ENCODE results near the gene PRKG1. TPM values are rescaled to one million over a fixed set of nuclear protein-coding genes. Genes with fewer than 3 reads are reported as not detected.

PRKG1 gene
- not detected for total RNA-seq

DNA sequence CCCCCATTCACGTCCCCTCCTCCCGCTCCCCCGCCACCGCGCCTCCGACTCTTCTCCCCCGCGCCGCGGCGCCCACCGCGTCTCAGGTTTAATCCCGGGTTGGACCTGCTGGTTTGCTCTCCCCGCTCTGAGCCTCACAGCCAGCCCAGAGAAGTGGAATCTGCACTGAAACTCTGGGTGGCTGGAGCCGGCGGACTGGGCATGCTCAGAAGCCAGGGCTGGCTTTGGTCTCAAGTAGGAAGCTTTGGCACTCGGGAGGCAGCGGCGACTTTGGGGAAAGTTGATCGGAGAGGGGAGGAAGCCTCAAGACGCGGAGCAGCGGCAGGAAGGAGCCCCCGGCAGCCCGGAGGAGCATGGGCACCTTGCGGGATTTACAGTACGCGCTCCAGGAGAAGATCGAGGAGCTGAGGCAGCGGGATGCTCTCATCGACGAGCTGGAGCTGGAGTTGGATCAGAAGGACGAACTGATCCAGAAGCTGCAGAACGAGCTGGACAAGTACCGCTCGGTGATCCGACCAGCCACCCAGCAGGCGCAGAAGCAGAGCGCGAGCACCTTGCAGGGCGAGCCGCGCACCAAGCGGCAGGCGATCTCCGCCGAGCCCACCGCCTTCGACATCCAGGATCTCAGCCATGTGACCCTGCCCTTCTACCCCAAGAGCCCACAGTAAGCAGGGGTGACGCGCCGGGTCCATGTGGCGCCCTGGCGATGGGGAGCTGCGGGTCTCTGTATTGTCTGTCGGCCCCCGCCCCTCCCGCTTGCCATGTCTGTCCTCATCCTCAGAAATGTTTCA lies at the start of gene PRKG1:
PRKG1 (plus strand) TSS at position 250 of the 791 bp plus-strand sequence.
- ATAC-seq (no peak), DNase-seq (no peak)
- no peaks in the 10 kb centered on the region for H3K9me3 Mint-ChIP-seq (ENCODE audit: low read depth)
- peaks cover 58% of the 10 kb centered on the region for H3K27me3 Mint-ChIP-seq
- peaks cover 4% of the 10 kb centered on the region for H3K4me1 Mint-ChIP-seq
- no peaks in the 10 kb centered on the region for H3K36me3 Mint-ChIP-seq
- no peak within 1 kb of the TSS for H3K27ac Mint-ChIP-seq
- CTCF ChIA-PET = no interaction called here
- peak within 1 kb of the TSS; percentile 47 for H3K4me3 Mint-ChIP-seq

DNA sequence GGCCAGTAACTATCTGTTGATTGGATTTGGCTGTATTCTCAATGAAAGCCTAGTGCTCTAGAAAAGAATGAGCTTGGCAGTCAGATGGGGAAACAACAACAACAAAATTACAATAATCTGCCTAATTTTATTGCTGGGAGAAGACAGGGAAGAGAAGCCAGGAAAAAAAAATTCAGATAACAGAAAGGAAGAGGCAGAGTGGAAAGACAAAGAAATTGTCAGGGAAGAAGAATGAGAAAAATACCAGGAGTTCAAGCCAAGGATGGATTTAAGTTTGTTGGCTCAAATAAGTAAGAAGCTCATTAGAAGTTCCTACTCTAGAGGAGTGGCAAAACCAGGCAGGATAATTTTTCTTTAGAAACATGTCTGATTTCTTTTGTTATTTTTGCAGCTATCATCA lies 45.9 kb upstream of the PRKG1 start:
- H3K4me1 Mint-ChIP-seq = no peaks in the 10 kb centered on the region
- no peak overlapping the region for H3K27ac Mint-ChIP-seq
- H3K36me3 Mint-ChIP-seq = no peaks in the 10 kb centered on the region
- H3K27me3 Mint-ChIP-seq = peaks cover 12% of the 10 kb centered on the region
- no peaks in the 10 kb centered on the region for H3K9me3 Mint-ChIP-seq (ENCODE audit: low read depth)
- CTCF ChIA-PET = no interaction called here
- ATAC-seq (no peak), DNase-seq (no peak)
- no peak overlapping the region for H3K4me3 Mint-ChIP-seq

DNA sequence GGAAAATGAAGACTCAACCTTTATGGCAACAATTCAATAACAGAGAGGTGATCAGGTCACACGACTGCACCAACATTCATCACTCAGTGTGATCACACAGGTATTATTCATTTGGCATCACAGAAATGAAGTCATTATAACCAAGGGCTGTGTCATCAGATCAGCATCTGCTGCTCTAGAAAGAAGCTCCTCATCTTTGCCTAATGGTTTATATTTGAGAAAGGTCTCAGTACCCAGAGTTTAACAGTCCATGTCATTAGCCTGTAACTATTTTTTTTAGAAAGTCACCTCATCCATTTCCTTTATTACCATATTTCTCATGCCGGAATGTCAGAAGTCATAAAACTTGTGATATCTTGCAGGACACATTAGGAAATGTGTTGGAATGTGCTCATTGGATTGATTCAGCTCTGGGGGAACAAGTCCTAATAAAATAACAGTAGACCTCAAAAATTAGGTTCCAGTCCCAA lies 45.1 kb upstream of the PRKG1 start:
- Mint-ChIP-seq H3K27me3 (peaks cover 12% of the 10 kb centered on the region), H3K4me1 (no peaks in the 10 kb centered on the region), H3K36me3 (no peaks in the 10 kb centered on the region), H3K27ac (no peak overlapping the region), H3K9me3 (ENCODE audit: low read depth) (no peaks in the 10 kb centered on the region), H3K4me3 (no peak overlapping the region)
- DNase-seq (no peak), ATAC-seq (no peak)
- CTCF ChIA-PET = no interaction called here

- no peaks in the 10 kb centered on the region for H3K4me1 Mint-ChIP-seq
- no peaks in the 10 kb centered on the region for H3K9me3 Mint-ChIP-seq (ENCODE audit: low read depth)
- H3K27ac Mint-ChIP-seq = no peak overlapping the region
- H3K27me3 Mint-ChIP-seq = peaks cover 12% of the 10 kb centered on the region
- no peak for DNase-seq
- no peak for ATAC-seq
- H3K36me3 Mint-ChIP-seq = no peaks in the 10 kb centered on the region
- CTCF ChIA-PET = no interaction called here
- H3K4me3 Mint-ChIP-seq = no peak overlapping the region
Observed at GRCh38 chr10:51030480-51030879, 43.8 kb upstream of the PRKG1 start.

- H3K4me3 Mint-ChIP-seq = no peak overlapping the region
- no peaks in the 10 kb centered on the region for H3K9me3 Mint-ChIP-seq (ENCODE audit: low read depth)
- peaks cover 9% of the 10 kb centered on the region for H3K27me3 Mint-ChIP-seq
- CTCF ChIA-PET = no interaction called here
- no peak overlapping the region for H3K27ac Mint-ChIP-seq
- no peaks in the 10 kb centered on the region for H3K36me3 Mint-ChIP-seq
- DNase-seq (no peak), ATAC-seq (no peak)
- H3K4me1 Mint-ChIP-seq = no peaks in the 10 kb centered on the region
Observed at GRCh38 chr10:51031950-51032349, 42.3 kb upstream of the PRKG1 start.

- no peak overlapping the region for H3K27ac Mint-ChIP-seq
- H3K36me3 Mint-ChIP-seq = no peaks in the 10 kb centered on the region
- H3K4me1 Mint-ChIP-seq = no peaks in the 10 kb centered on the region
- no peaks in the 10 kb centered on the region for H3K27me3 Mint-ChIP-seq
- H3K4me3 Mint-ChIP-seq = no peak overlapping the region
- CTCF ChIA-PET = no interaction called here
- ATAC-seq (no peak), DNase-seq (no peak)
- no peaks in the 10 kb centered on the region for H3K9me3 Mint-ChIP-seq (ENCODE audit: low read depth)
Observed at GRCh38 chr10:51034769-51035168, 39.5 kb upstream of the PRKG1 start.

DNA sequence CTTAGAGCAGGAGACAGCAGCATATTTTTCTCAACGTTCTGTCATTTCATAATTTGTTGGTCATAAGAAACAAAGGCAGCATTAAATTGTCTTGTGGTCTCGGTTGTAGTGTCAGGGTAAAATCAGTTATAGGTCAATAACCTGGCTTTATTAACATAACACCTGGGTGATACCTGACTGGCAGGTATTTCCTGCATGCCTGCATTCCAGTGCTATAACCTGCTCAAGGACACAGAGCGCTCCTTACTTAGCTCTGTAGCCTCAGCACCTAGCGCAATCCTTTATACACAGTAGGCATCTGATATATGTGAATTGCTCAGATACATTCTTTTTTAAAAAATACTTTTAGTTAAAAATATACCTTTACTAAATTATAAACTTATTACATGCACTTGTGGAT lies 38.9 kb upstream of the PRKG1 start:
- H3K4me3 Mint-ChIP-seq = no peak overlapping the region
- H3K27me3 Mint-ChIP-seq = no peaks in the 10 kb centered on the region
- no peaks in the 10 kb centered on the region for H3K4me1 Mint-ChIP-seq
- CTCF ChIA-PET = no interaction called here
- ATAC-seq = no peak
- H3K9me3 Mint-ChIP-seq (ENCODE audit: low read depth) = no peaks in the 10 kb centered on the region
- H3K36me3 Mint-ChIP-seq = no peaks in the 10 kb centered on the region
- no peak for DNase-seq
- no peak overlapping the region for H3K27ac Mint-ChIP-seq

DNA sequence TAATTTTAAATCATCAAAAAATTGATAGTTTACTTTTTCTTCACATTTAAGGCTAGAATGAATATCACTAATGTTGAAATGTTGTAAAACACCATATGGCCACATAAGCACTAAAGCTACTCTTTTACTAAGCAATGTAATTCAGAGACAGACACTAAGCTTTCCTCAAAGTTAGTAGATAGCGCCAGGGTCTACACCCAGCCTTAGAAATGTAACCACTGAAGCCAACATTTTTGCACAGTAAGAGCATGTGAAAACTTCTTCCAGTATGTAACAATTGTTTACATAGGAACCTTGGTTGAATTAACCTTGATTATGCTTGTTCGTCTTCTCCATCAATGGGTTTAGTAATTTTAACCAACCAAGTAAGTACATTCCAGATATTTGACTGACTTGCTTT lies 28.4 kb upstream of the PRKG1 start:
- Mint-ChIP-seq H3K27ac (no peak overlapping the region), H3K36me3 (no peaks in the 10 kb centered on the region), H3K27me3 (no peaks in the 10 kb centered on the region), H3K4me1 (no peaks in the 10 kb centered on the region), H3K9me3 (ENCODE audit: low read depth) (no peaks in the 10 kb centered on the region), H3K4me3 (no peak overlapping the region)
- CTCF ChIA-PET = no interaction called here
- ATAC-seq (no peak), DNase-seq (no peak)

- no peaks in the 10 kb centered on the region for H3K9me3 Mint-ChIP-seq (ENCODE audit: low read depth)
- H3K4me3 Mint-ChIP-seq = no peak overlapping the region
- H3K27ac Mint-ChIP-seq = no peak overlapping the region
- DNase-seq (no peak), ATAC-seq (no peak)
- H3K27me3 Mint-ChIP-seq = peaks cover 2% of the 10 kb centered on the region
- H3K36me3 Mint-ChIP-seq = no peaks in the 10 kb centered on the region
- CTCF ChIA-PET = no interaction called here
- H3K4me1 Mint-ChIP-seq = no peaks in the 10 kb centered on the region
Observed at GRCh38 chr10:51046654-51047053, 27.6 kb upstream of the PRKG1 start.

GRCh38 chr10:51047857-51048256 lies 26.4 kb upstream of the PRKG1 start:
- Mint-ChIP-seq H3K27ac (no peak overlapping the region), H3K9me3 (ENCODE audit: low read depth) (no peaks in the 10 kb centered on the region), H3K4me3 (no peak overlapping the region), H3K27me3 (peaks cover 2% of the 10 kb centered on the region), H3K36me3 (no peaks in the 10 kb centered on the region), H3K4me1 (no peaks in the 10 kb centered on the region)
- DNase-seq (no peak), ATAC-seq (no peak)
- CTCF ChIA-PET = no interaction called here

GRCh38 chr10:51048792-51049191 lies 25.5 kb upstream of the PRKG1 start:
- peaks cover 2% of the 10 kb centered on the region for H3K27me3 Mint-ChIP-seq
- H3K27ac Mint-ChIP-seq = no peak overlapping the region
- H3K4me3 Mint-ChIP-seq = no peak overlapping the region
- no peaks in the 10 kb centered on the region for H3K36me3 Mint-ChIP-seq
- H3K9me3 Mint-ChIP-seq (ENCODE audit: low read depth) = no peaks in the 10 kb centered on the region
- no peak for DNase-seq
- no peak for ATAC-seq
- H3K4me1 Mint-ChIP-seq = no peaks in the 10 kb centered on the region
- CTCF ChIA-PET = no interaction called here

DNA sequence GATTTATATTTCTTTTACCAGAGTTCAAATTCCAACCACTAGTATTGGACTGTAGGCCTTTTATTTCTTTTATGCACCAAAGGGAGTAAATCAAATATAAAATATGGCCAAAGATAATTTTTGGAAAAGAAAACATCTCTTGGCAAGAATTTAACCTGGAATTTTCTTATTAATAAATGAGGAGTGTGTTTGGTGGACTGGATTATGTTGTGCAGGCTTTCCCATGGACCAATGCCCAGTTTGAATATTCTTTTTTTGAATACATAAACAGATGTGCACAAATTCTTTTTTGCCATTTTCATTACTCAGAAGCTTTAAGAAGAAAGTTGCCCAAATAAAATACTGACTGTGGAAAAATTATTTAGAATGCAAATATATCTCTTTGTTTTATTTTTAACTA lies 22.1 kb upstream of the PRKG1 start:
- no peaks in the 10 kb centered on the region for H3K4me1 Mint-ChIP-seq
- ATAC-seq (no peak), DNase-seq (no peak)
- CTCF ChIA-PET = no interaction called here
- no peaks in the 10 kb centered on the region for H3K9me3 Mint-ChIP-seq (ENCODE audit: low read depth)
- no peak overlapping the region for H3K4me3 Mint-ChIP-seq
- H3K27ac Mint-ChIP-seq = no peak overlapping the region
- H3K36me3 Mint-ChIP-seq = no peaks in the 10 kb centered on the region
- H3K27me3 Mint-ChIP-seq = peaks cover 2% of the 10 kb centered on the region

DNA sequence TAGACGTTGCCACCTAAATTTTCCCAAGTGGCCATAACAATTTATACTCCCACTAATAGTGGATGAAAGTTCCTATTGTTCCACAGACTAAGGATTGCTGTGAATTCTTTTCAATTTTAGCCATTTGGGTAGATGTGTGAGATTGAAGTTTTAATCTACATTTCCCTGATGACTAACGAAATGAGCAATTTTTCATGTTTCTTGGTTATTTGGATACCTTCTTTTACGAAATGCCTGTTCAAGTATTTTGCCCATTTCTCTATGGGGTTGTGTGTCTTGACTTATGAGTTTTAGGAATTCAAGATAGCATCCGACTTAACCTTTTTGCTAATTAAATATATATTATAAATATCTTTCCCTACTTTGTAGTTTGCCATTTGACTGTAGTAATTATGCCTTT lies 16.4 kb upstream of the PRKG1 start:
- Mint-ChIP-seq H3K36me3 (no peaks in the 10 kb centered on the region), H3K27ac (no peak overlapping the region), H3K9me3 (ENCODE audit: low read depth) (no peaks in the 10 kb centered on the region), H3K4me1 (no peaks in the 10 kb centered on the region), H3K27me3 (no peaks in the 10 kb centered on the region), H3K4me3 (no peak overlapping the region)
- CTCF ChIA-PET = no interaction called here
- ATAC-seq = no peak
- no peak for DNase-seq

DNA sequence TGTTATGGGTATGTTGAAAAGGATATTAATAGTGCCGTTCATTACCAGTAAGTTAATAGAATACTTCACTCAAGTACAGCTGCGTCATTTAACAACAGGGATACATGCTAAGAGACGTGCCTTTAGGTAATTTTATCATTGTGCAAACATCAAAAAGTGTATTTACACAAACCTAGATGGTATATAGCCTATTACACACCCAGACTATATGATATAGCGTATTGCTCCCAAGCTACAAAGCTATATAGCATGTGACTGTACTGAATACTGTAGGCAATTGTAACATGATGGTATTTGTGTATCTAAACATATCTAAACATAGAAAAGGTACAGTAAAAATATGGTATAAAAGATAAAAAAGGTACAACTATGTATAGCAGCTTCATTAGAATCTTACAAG lies 11.1 kb upstream of the PRKG1 start:
- peaks cover 9% of the 10 kb centered on the region for H3K27me3 Mint-ChIP-seq
- ATAC-seq = no peak
- H3K36me3 Mint-ChIP-seq = no peaks in the 10 kb centered on the region

More for the DNA sequence above, 11.1 kb upstream of the PRKG1 start:
- Mint-ChIP-seq H3K4me1 (no peaks in the 10 kb centered on the region), H3K9me3 (ENCODE audit: low read depth) (no peaks in the 10 kb centered on the region), H3K4me3 (no peak overlapping the region), H3K27ac (no peak overlapping the region)
- no peak for DNase-seq
- CTCF ChIA-PET = no interaction called here

Measured in activated CD8-positive, alpha-beta memory T cell treated with anti-CD3 and anti-CD28 coated beads, Interleukin-2, amount 10 ng/mL, durations not matched to agents 7 days and 5 days (primary cell).